ENCODE measurements around the gene GALNT13.

GALNT13 gene

DNA sequence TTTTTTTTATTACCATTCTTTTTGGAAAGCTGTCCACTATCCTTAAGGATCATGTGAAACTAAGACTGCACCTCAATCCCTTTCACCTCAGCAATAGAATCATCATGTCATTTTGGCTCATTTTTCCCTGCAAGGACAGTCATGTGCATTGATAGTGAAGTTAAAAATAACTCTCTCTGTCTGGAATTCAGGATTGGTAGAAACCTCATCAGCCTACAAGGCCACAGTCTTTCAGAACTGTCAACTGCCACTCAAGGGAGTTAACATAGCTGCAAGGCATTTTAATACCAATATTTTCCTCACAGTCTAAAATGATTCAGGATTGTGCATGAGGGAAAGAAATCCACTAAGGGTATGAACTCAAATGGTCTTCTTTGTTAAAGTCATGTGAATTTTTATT, 625.3 kb downstream of the GALNT13 start:
- no peak for DNase-seq

Data from NCI-H1694 (cell line).